K562 (cell line): ENCODE data around the gene SMAD3. TPM values are rescaled to one million over a fixed set of nuclear protein-coding genes. Genes with fewer than 3 reads are reported as not detected.

ENCODE experiments used
- DPF2 ChIP-seq: fragments of 450-650 bp; IDR thresholded peaks from 2 replicates; pipeline ENCODE4 v1.6.1; 2016
- FOSL1 ChIP-seq: fragments of 200-800 bp; sonication (Bioruptor generic); conservative IDR thresholded peaks from 2 replicates; pipeline ENCODE4 v1.6.1; 2016; ENCODE audit warnings: missing genetic modification characterization, missing compliant biosample characterization
- GATA2 ChIP-seq: sonication (generic); formaldehyde crosslinking; IDR thresholded peaks from 2 replicates; pipeline ENCODE4 v1.4.0; 2020; ENCODE audit warnings: mild to moderate bottlenecking, missing genetic modification reagents
- LEF1 ChIP-seq: fragments of 450-650 bp; IDR thresholded peaks from 2 replicates; pipeline ENCODE4 v1.6.1; 2016; ENCODE audit warnings: mild to moderate bottlenecking
- MAZ ChIP-seq, 2 experiments: fragments of 450-650 bp in 1 of 2; sonication (generic) in 1 of 2; formaldehyde crosslinking; IDR thresholded peaks in 1 of 2; conservative IDR thresholded peaks in 1 of 2; 2 replicates each; pipeline versions ENCODE4 v1.4.0 to v1.5.0; 2020; ENCODE audit warnings: mild to moderate bottlenecking in 1 of 2, missing genetic modification reagents in 1 of 2
- MGA ChIP-seq: fragments of 450-650 bp; IDR thresholded peaks from 2 replicates; pipeline ENCODE4 v1.6.1; 2016; ENCODE audit warnings: mild to moderate bottlenecking, moderate library complexity
- MLLT1 ChIP-seq, 2 experiments: fragments of 450-650 bp; IDR thresholded peaks; 2 replicates each; pipeline ENCODE4 v1.6.1; 2016
- RCOR1 ChIP-seq, 2 experiments: IDR thresholded peaks; 2 replicates each; pipeline ENCODE4 v1.6.1; 2012; ENCODE audit warnings: low read depth in 2 of 2, low read length in 2 of 2, borderline replicate concordance in 1 of 2, improper control_type of control experiment in 1 of 2
- polyA plus RNA-seq, 8 experiments: library from polyadenylated mRNA; depleted of rRNA in 4 of 8; stranded (reverse) in 5 of 8; unstranded in 3 of 8; fragments of >200 nt; fragmentation: Nextera tagmentation in 2 of 8; fragmentation: Illumina TruSeq in 1 of 8; extraction: Ambion mirVana in 2 of 8; extraction: Trizol in 1 of 8; gene quantifications; 2 replicates each; pipeline versions ENCODE4 v1.2.1 to v1.2.3, GENCODE V29; 2011 to 2014; ENCODE audit warnings: inconsistent platforms in 1 of 8, missing spikeins in 1 of 8
- total RNA-seq, 7 experiments: library from RNA; depleted of rRNA in 6 of 7; stranded (reverse); fragments of >200 nt in 6 of 7; fragmentation: Illumina TruSeq in 2 of 7; extraction: Trizol in 2 of 7; gene quantifications; 2 replicates each; pipeline versions ENCODE4 v1.2.1 to v1.2.3, GENCODE V29; 2011 to 2021; ENCODE audit warnings: low replicate concordance in 1 of 7

SMAD3 gene
- total and polyA plus RNA-seq, 9 of the 15 experiments (the other 6 are each of a cell fraction or from before 2014, with no cell fraction given) = 4.3 to 39.2 (median 11.1) TPM

DNA sequence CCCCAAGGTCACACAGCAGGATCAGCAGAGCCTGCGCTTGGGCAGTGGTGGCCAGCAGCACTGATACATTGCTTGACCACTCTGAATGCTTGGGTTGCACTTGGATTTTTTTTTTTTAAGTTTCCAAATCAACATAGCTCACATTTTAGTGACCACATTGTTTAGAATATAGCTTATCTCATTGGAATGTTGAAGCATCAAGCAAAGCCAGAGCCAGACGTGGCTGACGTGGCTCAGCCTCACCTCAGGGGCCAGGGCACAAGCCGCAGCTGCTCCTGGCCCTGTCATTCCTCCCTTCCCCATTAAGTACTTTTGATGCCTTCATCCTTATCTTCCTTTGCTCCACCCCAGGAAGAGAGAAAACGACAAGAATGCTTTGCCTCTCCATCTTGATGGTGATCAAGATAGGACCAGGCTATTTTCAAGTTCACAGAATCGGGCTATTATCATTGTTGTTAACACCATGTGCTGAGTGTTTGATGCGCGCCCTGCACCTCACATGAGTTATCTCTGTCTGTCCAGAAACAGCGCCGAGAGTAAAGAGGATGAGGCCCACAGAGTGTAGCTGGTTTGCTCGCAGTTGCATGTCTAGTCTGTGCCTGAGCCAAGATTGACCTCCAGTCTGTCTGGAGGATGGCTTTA lies 113.3 kb downstream of the SMAD3 start (continued):
- TF ChIP-seq MGA = peak; percentile 82
- TF ChIP-seq RCOR1 (IDR thresholded peaks at IDR 0.05; ENCODE audit: borderline replicate concordance in 1 of 2, low read depth in 2 of 2, low read length in 2 of 2) = peak in 1 of 2 experiments; percentile 90; a peak in 2 of 4 replicates
- 0 out of 4 replicates have a peak, but pooled peaks of 1 of the 2 experiments have one; percentile 27 for TF ChIP-seq MAZ (CRISPR knock-in tag; conservative IDR thresholded peaks at IDR 0.05 in 1 of 2, IDR thresholded peaks at IDR 0.05 in 1 of 2)
- TF ChIP-seq LEF1 = peak; percentile 41; the same call in 1 of the 2 replicates
- peak; percentile 85 for TF ChIP-seq FOSL1 (tag)
- no peak for TF ChIP-seq MLLT1 (IDR thresholded peaks at IDR 0.05)
- peak; percentile 84; the same call in 1 of the 2 replicates for TF ChIP-seq DPF2
- peak; percentile 85 for TF ChIP-seq GATA2 (CRISPR knock-in tag)
